ENCODE results near the gene ZDHHC23. TPM values are rescaled to one million over a fixed set of nuclear protein-coding genes. Genes with fewer than 3 reads are reported as not detected.
A peak's percentile ranks its signal among the peaks of the same experiment; 100 is the strongest.

The ZDHHC23 gene
- total and polyA plus RNA-seq, 2 of the 4 experiments (the other 2 are of a cell fraction) = 0.50 to 0.90 TPM

- Histone ChIP-seq H2AFZ (replicated peaks; ENCODE audit: low read length, poor library complexity) (no peak overlapping the region), H3K9ac (ENCODE audit: low read depth, low read length) (no peak overlapping the region)
- no TSS peak for BruUV-seq (replicated peaks)
Observed at GRCh38 chr3:113912552-113913236, 35.1 kb upstream of the ZDHHC23 start.

More at GRCh38 chr3:113912552-113913236, 35.1 kb upstream of the ZDHHC23 start:
- no peaks in the 10 kb centered on the region for H4K20me1 ChIP-seq (ENCODE audit: insufficient read depth, low read length)
- DNase-seq (peak; percentile 77), ATAC-seq (ENCODE audit: low read depth) (peak; percentile 87)
- no peak overlapping the region for H4K5ac ChIP-seq (ENCODE audit: low read depth, low read length)
- ChIA-PET CTCF (interaction anchor here (0.6 to 2.3 kb wide), 7 partner anchors 14 to 176 kb away, joined by 3 to 8 read pairs (median 4); no protein-coding TSS in a partner anchor), POLR2A (ENCODE audit: unreplicated experiment) (no interaction called here)
- H4K8ac ChIP-seq (ENCODE audit: low read depth in 2 of 2, low read length in 2 of 2) = no peak overlapping the region
- H2AK9ac ChIP-seq (replicated peaks; ENCODE audit: low read depth, low read length, poor library complexity) = no peak overlapping the region
- H3K4me3 ChIP-seq (ENCODE audit: insufficient read depth, low read depth, low read length) = no peak overlapping the region
- no peak overlapping the region; the same call in 1 of the 2 replicates for H4K91ac ChIP-seq (ENCODE audit: insufficient read depth, low read depth, low read length)
- intact Hi-C loops (cut with micrococcal nuclease) (loop anchor here (1.0 to 2.0 kb wide), 2 partner anchors 73 to 176 kb away; no protein-coding TSS in a partner anchor), in situ Hi-C loops (cut with MboI; ENCODE audit: low sequenced_read_pairs) (loop anchor here (5.0 to 10.0 kb wide), 2 partner anchors 70 to 178 kb away; no protein-coding TSS in a partner anchor), dilution Hi-C loops (cut with HindIII; ENCODE audit: low sequenced_read_pairs, unreplicated experiment) (no loop called here)
- H3K79me1 ChIP-seq (ENCODE audit: low read depth in 1 of 2, low read length in 2 of 2) = no peaks in the 10 kb centered on the region
- no peak overlapping the region for H2BK20ac ChIP-seq (ENCODE audit: low read depth, low read length)
- H2BK5ac ChIP-seq (ENCODE audit: low read depth, low read length, poor library complexity, severe bottlenecking) = no peak overlapping the region
- H3K14ac ChIP-seq (replicated peaks; ENCODE audit: low read depth, low read length) = no peak overlapping the region
- H2BK120ac ChIP-seq (ENCODE audit: low read depth, low read length) = no peak overlapping the region
- H3K9me1 ChIP-seq (ENCODE audit: insufficient read depth, low read length) = no peaks in the 10 kb centered on the region
- H3K27ac ChIP-seq (ENCODE audit: insufficient read depth, low read length) = no peak overlapping the region
- no peak overlapping the region for H2AK5ac ChIP-seq (ENCODE audit: low read depth, low read length)
- H3K56ac ChIP-seq (ENCODE audit: extremely low read depth, insufficient read depth, low read length) = no peak overlapping the region
- H3K36me3 ChIP-seq (ENCODE audit: control insufficient read depth, insufficient read depth, low read length) = no peaks in the 10 kb centered on the region
- no peaks in the 10 kb centered on the region for H3K27me3 ChIP-seq (ENCODE audit: control insufficient read depth, insufficient read depth, low read length)
- no peak overlapping the region for H2BK15ac ChIP-seq (ENCODE audit: low read depth, low read length)
- peak overlapping the region; percentile 61; the same call in 1 of the 2 replicates for H3K4me2 ChIP-seq (ENCODE audit: low read depth, low read length)
- H3K4ac ChIP-seq (ENCODE audit: low read depth, low read length) = no peak overlapping the region; the same call in 1 of the 2 replicates
- 0 out of 2 replicates have a peak, but pooled peaks cover 2% of the 10 kb centered on the region for H3K4me1 ChIP-seq (ENCODE audit: control insufficient read depth, insufficient read depth, low read length)
- TF ChIP-seq FOS (IDR thresholded peaks at IDR 0.05; ENCODE audit: low read depth, low read length) (peak; percentile 38; the same call in 1 of the 2 replicates), RAD21 (IDR thresholded peaks at IDR 0.05; ENCODE audit: low read length) (peak; percentile 74), USF2 (IDR thresholded peaks at IDR 0.05; ENCODE audit: low read depth, low read length) (no peak), SMC3 (IDR thresholded peaks at IDR 0.05; ENCODE audit: low read depth, low read length) (peak; percentile 48), CTCF (conservative IDR thresholded peaks at IDR 0.05; ENCODE audit: low read depth, low read length) (peak; percentile 68)
- H3K23ac ChIP-seq (ENCODE audit: low read depth, low read length) = no peak overlapping the region
- H3K18ac ChIP-seq (ENCODE audit: low read depth, low read length) = no peak overlapping the region
- 40% methylated on average over 2 of the region's 3 CpGs; no CpG with 5 or more reads in 1 of the 2 experiments for WGBS, 2 experiments (ENCODE audit: extremely low coverage in 2 of 2, insufficient read length in 1 of 2)
- H3K9me3 ChIP-seq (ENCODE audit: control insufficient read depth, insufficient read depth, low read length) = no peaks in the 10 kb centered on the region

Data from IMR-90 (cell line).